ENCODE results near the gene ZDHHC9.

GRCh38 chrX:129769467-129770154 is 74.1 kb downstream of the ZDHHC9 start:
- TF ChIP-seq CTCF (IDR thresholded peaks at IDR 0.05; ENCODE audit: insufficient read depth, low read depth, low read length): no peak
- no peak for TF ChIP-seq EZH2 (IDR thresholded peaks at IDR 0.05; ENCODE audit: insufficient read depth, low read length)

Measured in astrocyte (in vitro differentiated cells and primary cell).